COLO668 (cell line): Measurements from ENCODE around the gene KCNIP1.

Experiments
- DNase-seq: peaks from one replicate; lab custom pipeline; 2025; ENCODE audit not compliant: unreplicated experiment; lab: John Stamatoyannopoulos, UW

Gene KCNIP1

GRCh38 chr5:170626507-170627150 is 122.8 kb downstream of the KCNIP1 start:
- no peak for DNase-seq

GRCh38 chr5:170627271-170627670 is 123.5 kb downstream of the KCNIP1 start:
- no peak for DNase-seq

GRCh38 chr5:170628028-170628427 is 124.2 kb downstream of the KCNIP1 start:
- DNase-seq = no peak

- DNase-seq = no peak
Measured at GRCh38 chr5:170628691-170629565, 125.1 kb downstream of the KCNIP1 start.

- DNase-seq = no peak
Measured at GRCh38 chr5:170629566-170630175, 125.9 kb downstream of the KCNIP1 start.

GRCh38 chr5:170630226-170630625 is 126.4 kb downstream of the KCNIP1 start:
- no peak for DNase-seq

- no peak for DNase-seq
Measured at GRCh38 chr5:170630711-170631141, 126.9 kb downstream of the KCNIP1 start.

- DNase-seq = no peak
Measured at GRCh38 chr5:170631466-170632195, 127.8 kb downstream of the KCNIP1 start.

- no peak for DNase-seq
Measured at GRCh38 chr5:170632266-170632984, 128.6 kb downstream of the KCNIP1 start.

GRCh38 chr5:170632985-170633234 is 129.1 kb downstream of the KCNIP1 start:
- DNase-seq = peak; percentile 2

GRCh38 chr5:170633235-170634081 is 129.6 kb downstream of the KCNIP1 start:
- DNase-seq = no peak

- DNase-seq = no peak
Measured at GRCh38 chr5:170634256-170634990, 130.6 kb downstream of the KCNIP1 start.

- DNase-seq = no peak
Measured at GRCh38 chr5:170635706-170636105, 131.9 kb downstream of the KCNIP1 start.

- no peak for DNase-seq
Measured at GRCh38 chr5:170636206-170636605, 132.4 kb downstream of the KCNIP1 start.

GRCh38 chr5:170636801-170637477 is 133.1 kb downstream of the KCNIP1 start:
- no peak for DNase-seq

- no peak for DNase-seq
Measured at GRCh38 chr5:170638051-170638450, 134.2 kb downstream of the KCNIP1 start.

- DNase-seq = peak; percentile 45
Measured at GRCh38 chr5:170638454-170639220, 134.8 kb downstream of the KCNIP1 start.
